Measurements from ENCODE around the gene GBA3.

GBA3 gene

DNA sequence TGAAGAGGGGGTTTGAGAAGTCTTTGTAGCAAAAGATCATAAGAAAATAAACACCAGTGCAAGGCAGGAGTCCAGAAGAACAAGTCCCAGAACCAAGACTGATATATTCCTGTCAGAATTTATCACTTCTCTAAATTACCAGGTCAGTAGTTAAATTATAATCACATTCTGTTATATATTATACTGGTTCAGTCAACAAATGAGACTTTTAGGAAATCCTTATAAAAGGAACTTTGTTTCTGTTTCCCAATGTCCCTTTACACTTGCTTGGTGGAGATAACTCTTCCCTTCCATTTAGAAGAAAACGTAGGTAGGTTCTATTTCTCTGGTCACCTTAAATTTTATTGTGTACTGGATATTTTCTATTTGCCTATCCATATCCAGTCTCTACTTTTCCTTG, 21.1 kb downstream of the GBA3 start:
- no peaks in the 10 kb centered on the region for H3K4me1 ChIP-seq (ENCODE audit: control insufficient read depth in 1 of 2, insufficient read depth in 2 of 2, low read length in 2 of 2)
- H3K23ac ChIP-seq (ENCODE audit: low read length) = no peak overlapping the region
- H2BK5ac ChIP-seq (ENCODE audit: low read depth, low read length, poor library complexity) = no peak overlapping the region
- H4K12ac ChIP-seq (ENCODE audit: low read depth, low read length) = no peak overlapping the region
- H3K14ac ChIP-seq (ENCODE audit: low read length) = no peak overlapping the region
- no peaks in the 10 kb centered on the region for H3K79me1 ChIP-seq (ENCODE audit: low read length)
- no peak overlapping the region for H4K91ac ChIP-seq (ENCODE audit: low read depth, low read length)
- H4K8ac ChIP-seq (ENCODE audit: low read depth, low read length) = no peak overlapping the region
- no peaks in the 10 kb centered on the region for H3K9me3 ChIP-seq (ENCODE audit: insufficient read depth, low read depth, low read length)
- H3K9ac ChIP-seq (ENCODE audit: low read length) = no peak overlapping the region
- H3K4me3 ChIP-seq (ENCODE audit: low read depth, low read length) = no peak overlapping the region
- H2AK5ac ChIP-seq (ENCODE audit: low read length) = no peak overlapping the region
- no peak overlapping the region for H3K18ac ChIP-seq (ENCODE audit: low read length)
- H3K4me2 ChIP-seq (ENCODE audit: low read length) = no peak overlapping the region
- H3K4ac ChIP-seq (ENCODE audit: low read depth, low read length) = no peak overlapping the region
- no peak overlapping the region for H2AFZ ChIP-seq (ENCODE audit: insufficient read depth, low read length, poor library complexity)
- H3K79me2 ChIP-seq (ENCODE audit: control insufficient read depth, insufficient read depth, low read length, poor library complexity) = no peaks in the 10 kb centered on the region
- H3K27ac ChIP-seq (ENCODE audit: low read depth, low read length) = no peak overlapping the region
- H2BK12ac ChIP-seq (ENCODE audit: low read length) = no peak overlapping the region
- no peaks in the 10 kb centered on the region for H3K36me3 ChIP-seq (ENCODE audit: control insufficient read depth in 1 of 2, insufficient read depth in 2 of 2, low read length in 2 of 2)
- WGBS (ENCODE audit: extremely low coverage, insufficient coverage, insufficient read length) = no CpG with 5 or more reads among the region's 1 CpG
- no peak for DNase-seq
- no peaks in the 10 kb centered on the region for H3K27me3 ChIP-seq (ENCODE audit: insufficient read depth, low read length)
- no peak overlapping the region for H2BK120ac ChIP-seq (ENCODE audit: insufficient read depth, low read length, poor library complexity)

DNA sequence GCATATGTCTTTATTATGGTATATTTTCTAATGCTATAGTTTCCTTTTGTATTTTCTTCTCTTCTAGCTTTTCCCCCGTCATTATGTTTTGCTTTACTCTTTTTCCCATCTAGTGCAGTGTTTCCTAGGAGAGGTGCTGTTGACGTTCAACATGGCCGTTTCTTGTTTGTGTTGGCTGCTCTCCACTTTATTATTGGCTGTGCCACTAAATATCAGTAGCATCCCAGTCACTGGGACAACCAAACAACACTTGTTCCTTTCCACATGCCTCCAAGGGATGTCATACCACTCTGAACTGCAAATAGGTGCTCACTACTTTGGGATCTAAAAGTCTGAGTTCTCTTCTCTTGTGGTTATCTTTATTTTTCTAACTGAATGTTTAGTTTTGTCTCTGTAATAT, 26.5 kb downstream of the GBA3 start:
- Histone ChIP-seq H2BK120ac (ENCODE audit: insufficient read depth, low read length, poor library complexity) (no peak overlapping the region), H2BK5ac (ENCODE audit: low read depth, low read length, poor library complexity) (no peak overlapping the region), H4K12ac (ENCODE audit: low read depth, low read length) (no peak overlapping the region), H4K8ac (ENCODE audit: low read depth, low read length) (no peak overlapping the region), H3K14ac (ENCODE audit: low read length) (no peak overlapping the region), H3K9ac (ENCODE audit: low read length) (no peak overlapping the region), H3K4me2 (ENCODE audit: low read length) (no peak overlapping the region), H3K36me3 (ENCODE audit: control insufficient read depth in 1 of 2, insufficient read depth in 2 of 2, low read length in 2 of 2) (no peaks in the 10 kb centered on the region), H3K79me2 (ENCODE audit: control insufficient read depth, insufficient read depth, low read length, poor library complexity) (no peaks in the 10 kb centered on the region), H3K9me3 (ENCODE audit: insufficient read depth, low read depth, low read length) (no peaks in the 10 kb centered on the region), H3K4me3 (ENCODE audit: low read depth, low read length) (no peak overlapping the region), H2BK12ac (ENCODE audit: low read length) (no peak overlapping the region), H3K27ac (ENCODE audit: low read depth, low read length) (no peak overlapping the region), H3K4me1 (ENCODE audit: control insufficient read depth in 1 of 2, insufficient read depth in 2 of 2, low read length in 2 of 2) (no peaks in the 10 kb centered on the region), H3K4ac (ENCODE audit: low read depth, low read length) (no peak overlapping the region), H3K79me1 (ENCODE audit: low read length) (no peaks in the 10 kb centered on the region), H2AFZ (ENCODE audit: insufficient read depth, low read length, poor library complexity) (no peak overlapping the region), H3K18ac (ENCODE audit: low read length) (no peak overlapping the region), H3K27me3 (ENCODE audit: insufficient read depth, low read length) (no peaks in the 10 kb centered on the region), H4K91ac (ENCODE audit: low read depth, low read length) (no peak overlapping the region), H2AK5ac (ENCODE audit: low read length) (no peak overlapping the region), H3K23ac (ENCODE audit: low read length) (no peak overlapping the region)
- no peak for DNase-seq
- no CpG with 5 or more reads among the region's 3 CpGs for WGBS (ENCODE audit: extremely low coverage, insufficient coverage, insufficient read length)

DNA sequence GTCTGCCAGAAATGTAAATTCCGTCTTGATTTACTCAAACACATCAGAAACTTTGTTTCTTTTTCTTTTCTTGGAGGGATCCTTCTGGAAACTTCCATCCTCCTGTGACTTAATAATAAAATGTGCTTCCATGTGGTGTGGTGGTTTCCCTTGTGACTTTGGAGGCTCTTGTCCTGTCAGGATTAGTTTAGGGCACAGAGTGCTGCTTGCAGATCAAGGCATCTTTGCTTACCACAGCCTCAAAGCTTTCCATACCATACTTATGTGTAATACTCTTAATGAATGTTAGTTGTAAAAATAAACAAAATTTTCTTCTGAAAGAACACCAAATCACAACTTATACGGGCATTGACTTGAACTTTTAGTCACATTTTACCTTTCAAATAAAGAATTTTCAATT, 27.4 kb downstream of the GBA3 start:
- Histone ChIP-seq H2BK5ac (ENCODE audit: low read depth, low read length, poor library complexity) (no peak overlapping the region), H2BK12ac (ENCODE audit: low read length) (no peak overlapping the region), H3K4me3 (ENCODE audit: low read depth, low read length) (no peak overlapping the region), H3K9me3 (ENCODE audit: insufficient read depth, low read depth, low read length) (no peaks in the 10 kb centered on the region), H4K91ac (ENCODE audit: low read depth, low read length) (no peak overlapping the region), H3K4me1 (ENCODE audit: control insufficient read depth in 1 of 2, insufficient read depth in 2 of 2, low read length in 2 of 2) (no peaks in the 10 kb centered on the region), H3K9ac (ENCODE audit: low read length) (no peak overlapping the region), H4K12ac (ENCODE audit: low read depth, low read length) (no peak overlapping the region), H4K8ac (ENCODE audit: low read depth, low read length) (no peak overlapping the region), H2AK5ac (ENCODE audit: low read length) (no peak overlapping the region), H3K23ac (ENCODE audit: low read length) (no peak overlapping the region), H3K79me2 (ENCODE audit: control insufficient read depth, insufficient read depth, low read length, poor library complexity) (no peaks in the 10 kb centered on the region), H3K36me3 (ENCODE audit: control insufficient read depth in 1 of 2, insufficient read depth in 2 of 2, low read length in 2 of 2) (no peaks in the 10 kb centered on the region), H2BK120ac (ENCODE audit: insufficient read depth, low read length, poor library complexity) (no peak overlapping the region), H3K79me1 (ENCODE audit: low read length) (no peaks in the 10 kb centered on the region), H3K27me3 (ENCODE audit: insufficient read depth, low read length) (no peaks in the 10 kb centered on the region), H3K27ac (ENCODE audit: low read depth, low read length) (no peak overlapping the region), H3K4ac (ENCODE audit: low read depth, low read length) (no peak overlapping the region), H2AFZ (ENCODE audit: insufficient read depth, low read length, poor library complexity) (no peak overlapping the region), H3K18ac (ENCODE audit: low read length) (no peak overlapping the region), H3K14ac (ENCODE audit: low read length) (no peak overlapping the region), H3K4me2 (ENCODE audit: low read length) (no peak overlapping the region)
- WGBS (ENCODE audit: extremely low coverage, insufficient coverage, insufficient read length) = no CpG with 5 or more reads among the region's 2 CpGs
- no peak for DNase-seq

DNA sequence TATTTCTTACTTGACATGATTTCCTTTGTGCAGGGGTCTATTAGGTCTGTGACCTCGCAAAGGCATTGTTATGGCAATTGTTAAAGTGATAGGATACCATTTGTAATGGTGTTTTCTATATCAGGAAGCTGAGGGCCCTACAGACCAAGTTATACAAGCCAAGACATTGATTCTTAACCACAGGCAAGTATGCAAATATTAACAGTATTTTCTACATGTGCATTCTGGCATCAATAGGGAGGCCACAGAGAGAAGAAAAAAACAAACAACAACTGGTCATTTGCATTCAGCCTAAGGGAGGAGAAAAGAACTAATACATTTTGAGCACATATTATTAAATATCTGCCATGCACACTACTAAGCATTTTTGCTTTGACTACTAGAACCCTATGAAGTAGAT, 28.5 kb downstream of the GBA3 start:
- H3K4me3 ChIP-seq (ENCODE audit: low read depth, low read length) = no peak overlapping the region
- no peaks in the 10 kb centered on the region for H3K27me3 ChIP-seq (ENCODE audit: insufficient read depth, low read length)
- no peak overlapping the region for H2BK12ac ChIP-seq (ENCODE audit: low read length)
- no peaks in the 10 kb centered on the region for H3K79me2 ChIP-seq (ENCODE audit: control insufficient read depth, insufficient read depth, low read length, poor library complexity)
- H3K27ac ChIP-seq (ENCODE audit: low read depth, low read length) = no peak overlapping the region
- no peak overlapping the region for H4K12ac ChIP-seq (ENCODE audit: low read depth, low read length)
- no peak overlapping the region for H2AK5ac ChIP-seq (ENCODE audit: low read length)
- no peaks in the 10 kb centered on the region for H3K79me1 ChIP-seq (ENCODE audit: low read length)
- H3K4me2 ChIP-seq (ENCODE audit: low read length) = no peak overlapping the region
- no peak overlapping the region for H3K4ac ChIP-seq (ENCODE audit: low read depth, low read length)
- no peaks in the 10 kb centered on the region for H3K4me1 ChIP-seq (ENCODE audit: control insufficient read depth in 1 of 2, insufficient read depth in 2 of 2, low read length in 2 of 2)
- no peak overlapping the region for H2AFZ ChIP-seq (ENCODE audit: insufficient read depth, low read length, poor library complexity)
- H2BK5ac ChIP-seq (ENCODE audit: low read depth, low read length, poor library complexity) = no peak overlapping the region
- no peak overlapping the region for H4K91ac ChIP-seq (ENCODE audit: low read depth, low read length)
- no peak overlapping the region for H3K14ac ChIP-seq (ENCODE audit: low read length)
- H4K8ac ChIP-seq (ENCODE audit: low read depth, low read length) = no peak overlapping the region
- WGBS (ENCODE audit: extremely low coverage, insufficient coverage, insufficient read length) = no CpG with 5 or more reads among the region's 1 CpG
- no peak overlapping the region for H3K18ac ChIP-seq (ENCODE audit: low read length)
- no peak overlapping the region for H2BK120ac ChIP-seq (ENCODE audit: insufficient read depth, low read length, poor library complexity)
- H3K9me3 ChIP-seq (ENCODE audit: insufficient read depth, low read depth, low read length) = no peaks in the 10 kb centered on the region
- no peak for DNase-seq
- H3K23ac ChIP-seq (ENCODE audit: low read length) = no peak overlapping the region
- H3K36me3 ChIP-seq (ENCODE audit: control insufficient read depth in 1 of 2, insufficient read depth in 2 of 2, low read length in 2 of 2) = no peaks in the 10 kb centered on the region
- no peak overlapping the region for H3K9ac ChIP-seq (ENCODE audit: low read length)

Data from trophoblast cell (in vitro differentiated cells and primary cell).